GM23338 (cell line): ENCODE measurements around the gene ENOX2. TPM values are rescaled to one million over a fixed set of nuclear protein-coding genes. Genes with fewer than 3 reads are reported as not detected.

Source experiments
- ATAC-seq: fragments of 200-7000 bp; cut with Tn5 transposase; 3 replicates; pipeline ENCODE4 v1.9.1; 2020
- DNase-seq: peaks from one replicate; pipeline ENCODE4 v3.0.0-alpha.2; 2015; ENCODE audit warnings: low spot score
- H2AFZ ChIP-seq: fragments of 200-600 bp; sonication (generic); 2 replicates; pipeline ENCODE4 v1.8.0; 2016; ENCODE audit warnings: antibody characterized with exemption, mild to moderate bottlenecking, moderate library complexity
- H3F3A ChIP-seq: fragments of 200-600 bp; sonication (generic); replicated peaks from 2 replicates; pipeline ENCODE4 v1.8.0; 2017; ENCODE audit warnings: antibody characterized with exemption, mixed run types, low read depth
- H3K27ac ChIP-seq: fragments of 200-600 bp; sonication (generic); 2 replicates; pipeline ENCODE4 v1.6.1; 2016; ENCODE audit warnings: low read depth
- H3K27me3 ChIP-seq: fragments of 200-600 bp; sonication (generic); 2 replicates; pipeline ENCODE4 v1.8.0; 2016; ENCODE audit warnings: mild to moderate bottlenecking, mixed run types, moderate library complexity; ENCODE audit not compliant: insufficient read depth
- H3K36me3 ChIP-seq: fragments of 200-600 bp; sonication (generic); 2 replicates; pipeline ENCODE4 v1.8.0; 2016; ENCODE audit warnings: mild to moderate bottlenecking; ENCODE audit not compliant: insufficient read depth
- H3K4me1 ChIP-seq: fragments of 200-600 bp; sonication (generic); 2 replicates; pipeline ENCODE4 v1.8.0; 2016; ENCODE audit warnings: mild to moderate bottlenecking, moderate library complexity; ENCODE audit not compliant: insufficient read depth
- H3K4me2 ChIP-seq: fragments of 200-600 bp; sonication (generic); 2 replicates; pipeline ENCODE4 v1.7.1; 2017; ENCODE audit warnings: mixed run types
- H3K4me3 ChIP-seq: fragments of 200-600 bp; sonication (generic); 2 replicates; pipeline ENCODE4 v1.6.1; 2016; ENCODE audit warnings: mixed run types
- H3K79me2 ChIP-seq: fragments of 200-600 bp; sonication (generic); replicated peaks from 2 replicates; pipeline ENCODE4 v1.8.0; 2017; ENCODE audit warnings: mild to moderate bottlenecking; ENCODE audit not compliant: insufficient read depth
- H3K9me2 ChIP-seq: fragments of 200-600 bp; sonication (generic); 2 replicates; pipeline ENCODE4 v1.8.0; 2017; ENCODE audit not compliant: insufficient read depth
- H4K20me1 ChIP-seq: fragments of 200-600 bp; sonication (generic); replicated peaks from 2 replicates; pipeline ENCODE4 v1.8.0; 2017; ENCODE audit warnings: mild to moderate bottlenecking; ENCODE audit not compliant: insufficient read depth
- H3K27ac Mint-ChIP-seq: 2 replicates; pipeline ENCODE4 v1.8.0; 2020; ENCODE audit warnings: inconsistent platforms, mild to moderate bottlenecking, moderate library complexity, mixed read lengths
- H3K27me3 Mint-ChIP-seq: 3 replicates; pipeline ENCODE4 v1.8.0; 2022; ENCODE audit warnings: low read depth, mild to moderate bottlenecking, moderate library complexity, mixed read lengths, inconsistent platforms; ENCODE audit not compliant: insufficient read depth, poor library complexity
- H3K36me3 Mint-ChIP-seq: 3 replicates; pipeline ENCODE4 v1.8.0; 2021; ENCODE audit warnings: low read depth, mild to moderate bottlenecking, inconsistent platforms, moderate library complexity, mixed read lengths
- H3K4me1 Mint-ChIP-seq: 3 replicates; pipeline ENCODE4 v1.8.0; 2020; ENCODE audit warnings: mild to moderate bottlenecking, inconsistent platforms, mixed read lengths
- H3K4me3 Mint-ChIP-seq: 3 replicates; pipeline ENCODE4 v1.8.0; 2021; ENCODE audit warnings: moderate library complexity, mild to moderate bottlenecking, inconsistent platforms, mixed read lengths
- H3K9me3 Mint-ChIP-seq: 3 replicates; pipeline ENCODE4 v1.8.0; 2020; ENCODE audit warnings: moderate library complexity, mild to moderate bottlenecking, inconsistent platforms, mixed read lengths
- CREB1 ChIP-seq: fragments of 250-450 bp; sonication (Bioruptor Pico); IDR thresholded peaks from 2 replicates; pipeline ENCODE4 v1.5.0; 2020; ENCODE audit warnings: low read depth, mild to moderate bottlenecking, moderate library complexity
- ETS1 ChIP-seq: IDR thresholded peaks from 2 replicates; pipeline ENCODE4 v1.6.1; 2016; ENCODE audit warnings: antibody characterized with exemption
- EZH2 ChIP-seq: fragments of 200-600 bp; sonication (generic); IDR thresholded peaks from one replicate; pipeline ENCODE4 v1.8.0; 2017; ENCODE audit warnings: antibody characterized with exemption, mild to moderate bottlenecking, low read depth; ENCODE audit not compliant: unreplicated experiment
- EZH2phosphoT487 ChIP-seq: fragments of 200-600 bp; sonication (generic); IDR thresholded peaks from one replicate; pipeline ENCODE4 v1.8.1; 2018; ENCODE audit warnings: antibody characterized with exemption; ENCODE audit not compliant: unreplicated experiment
- JUNB ChIP-seq: IDR thresholded peaks from one replicate; pipeline ENCODE4 v1.6.1; 2016; ENCODE audit warnings: antibody characterized with exemption; ENCODE audit not compliant: unreplicated experiment
- NANOG ChIP-seq: IDR thresholded peaks from 2 replicates; pipeline ENCODE4 v1.6.1; 2016; ENCODE audit warnings: antibody characterized with exemption, borderline replicate concordance
- POLR2AphosphoS5 ChIP-seq: IDR thresholded peaks from 2 replicates; pipeline ENCODE4 v1.6.1; 2016; ENCODE audit warnings: antibody characterized with exemption, low read depth
- STAT1 ChIP-seq: IDR thresholded peaks from one replicate; pipeline ENCODE4 v1.6.1; 2016; ENCODE audit warnings: antibody characterized with exemption; ENCODE audit not compliant: unreplicated experiment
- ZNF114 ChIP-seq: fragments of 250-450 bp; sonication (Bioruptor Pico); IDR thresholded peaks from 2 replicates; pipeline ENCODE4 v1.5.0; 2020; ENCODE audit warnings: mild to moderate bottlenecking, moderate library complexity
- ZNF331 ChIP-seq: fragments of 250-450 bp; sonication (Bioruptor Pico); IDR thresholded peaks from 2 replicates; pipeline ENCODE4 v1.5.0; 2020; ENCODE audit warnings: low read depth, mild to moderate bottlenecking, moderate library complexity
- polyA plus RNA-seq: library from polyadenylated mRNA; unstranded; fragments of >200 nt; fragmentation: Nextera tagmentation; extraction: Ambion mirVana; gene quantifications from 2 replicates; pipeline ENCODE4 v1.2.1, GENCODE V29; 2016
- total RNA-seq: library from RNA; depleted of rRNA; stranded (reverse); fragments of >200 nt; shearing (Covaris generic); gene quantifications from 2 replicates; pipeline ENCODE4 v1.2.3, GENCODE V29; 2014
- TF ChIP-seq, protein P1 (sequence below), 2 experiments: fragments of 200-600 bp in 1 of 2; sonication (generic) in 1 of 2; conservative IDR thresholded peaks; 2 replicates each; pipeline versions ENCODE4 v1.5.1 to v1.6.1; 2016 to 2017; ENCODE audit warnings: antibody characterized with exemption in 2 of 2, low read depth in 2 of 2, mild to moderate bottlenecking in 2 of 2, moderate library complexity in 1 of 2
- TF ChIP-seq, protein P2 (sequence below): IDR thresholded peaks from one replicate; pipeline ENCODE4 v1.6.1; 2018; ENCODE audit warnings: antibody characterized with exemption; ENCODE audit not compliant: unreplicated experiment
- TF ChIP-seq, protein P3 (sequence below): fragments of 250-450 bp; sonication (Bioruptor Pico); IDR thresholded peaks from 2 replicates; pipeline ENCODE4 v1.5.0; 2020; ENCODE audit warnings: mild to moderate bottlenecking, moderate library complexity

Gene ENOX2
- total and polyA plus RNA-seq, 2 experiments from 2014 or later, result 9.6 to 11.2 TPM

GRCh38 chrX:130831347-130831722 is 71.7 kb downstream of the ENOX2 start:
- TF ChIP-seq ETS1 (no peak), ZNF114 (CRISPR knock-in tag) (no peak), POLR2AphosphoS5 (no peak), STAT1 (no peak), EZH2 (no peak), NANOG (no peak), EZH2phosphoT487 (no peak), CREB1 (CRISPR knock-in tag) (no peak), ZNF331 (CRISPR knock-in tag) (no peak), JUNB (no peak)
- TF ChIP-seq, protein P1, sequence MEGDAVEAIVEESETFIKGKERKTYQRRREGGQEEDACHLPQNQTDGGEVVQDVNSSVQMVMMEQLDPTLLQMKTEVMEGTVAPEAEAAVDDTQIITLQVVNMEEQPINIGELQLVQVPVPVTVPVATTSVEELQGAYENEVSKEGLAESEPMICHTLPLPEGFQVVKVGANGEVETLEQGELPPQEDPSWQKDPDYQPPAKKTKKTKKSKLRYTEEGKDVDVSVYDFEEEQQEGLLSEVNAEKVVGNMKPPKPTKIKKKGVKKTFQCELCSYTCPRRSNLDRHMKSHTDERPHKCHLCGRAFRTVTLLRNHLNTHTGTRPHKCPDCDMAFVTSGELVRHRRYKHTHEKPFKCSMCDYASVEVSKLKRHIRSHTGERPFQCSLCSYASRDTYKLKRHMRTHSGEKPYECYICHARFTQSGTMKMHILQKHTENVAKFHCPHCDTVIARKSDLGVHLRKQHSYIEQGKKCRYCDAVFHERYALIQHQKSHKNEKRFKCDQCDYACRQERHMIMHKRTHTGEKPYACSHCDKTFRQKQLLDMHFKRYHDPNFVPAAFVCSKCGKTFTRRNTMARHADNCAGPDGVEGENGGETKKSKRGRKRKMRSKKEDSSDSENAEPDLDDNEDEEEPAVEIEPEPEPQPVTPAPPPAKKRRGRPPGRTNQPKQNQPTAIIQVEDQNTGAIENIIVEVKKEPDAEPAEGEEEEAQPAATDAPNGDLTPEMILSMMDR (conservative IDR thresholded peaks at IDR 0.05; ENCODE audit: low read depth in 2 of 2), result no peak
- TF ChIP-seq, protein P2, sequence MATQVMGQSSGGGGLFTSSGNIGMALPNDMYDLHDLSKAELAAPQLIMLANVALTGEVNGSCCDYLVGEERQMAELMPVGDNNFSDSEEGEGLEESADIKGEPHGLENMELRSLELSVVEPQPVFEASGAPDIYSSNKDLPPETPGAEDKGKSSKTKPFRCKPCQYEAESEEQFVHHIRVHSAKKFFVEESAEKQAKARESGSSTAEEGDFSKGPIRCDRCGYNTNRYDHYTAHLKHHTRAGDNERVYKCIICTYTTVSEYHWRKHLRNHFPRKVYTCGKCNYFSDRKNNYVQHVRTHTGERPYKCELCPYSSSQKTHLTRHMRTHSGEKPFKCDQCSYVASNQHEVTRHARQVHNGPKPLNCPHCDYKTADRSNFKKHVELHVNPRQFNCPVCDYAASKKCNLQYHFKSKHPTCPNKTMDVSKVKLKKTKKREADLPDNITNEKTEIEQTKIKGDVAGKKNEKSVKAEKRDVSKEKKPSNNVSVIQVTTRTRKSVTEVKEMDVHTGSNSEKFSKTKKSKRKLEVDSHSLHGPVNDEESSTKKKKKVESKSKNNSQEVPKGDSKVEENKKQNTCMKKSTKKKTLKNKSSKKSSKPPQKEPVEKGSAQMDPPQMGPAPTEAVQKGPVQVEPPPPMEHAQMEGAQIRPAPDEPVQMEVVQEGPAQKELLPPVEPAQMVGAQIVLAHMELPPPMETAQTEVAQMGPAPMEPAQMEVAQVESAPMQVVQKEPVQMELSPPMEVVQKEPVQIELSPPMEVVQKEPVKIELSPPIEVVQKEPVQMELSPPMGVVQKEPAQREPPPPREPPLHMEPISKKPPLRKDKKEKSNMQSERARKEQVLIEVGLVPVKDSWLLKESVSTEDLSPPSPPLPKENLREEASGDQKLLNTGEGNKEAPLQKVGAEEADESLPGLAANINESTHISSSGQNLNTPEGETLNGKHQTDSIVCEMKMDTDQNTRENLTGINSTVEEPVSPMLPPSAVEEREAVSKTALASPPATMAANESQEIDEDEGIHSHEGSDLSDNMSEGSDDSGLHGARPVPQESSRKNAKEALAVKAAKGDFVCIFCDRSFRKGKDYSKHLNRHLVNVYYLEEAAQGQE, result no peak
- TF ChIP-seq, protein P3, sequence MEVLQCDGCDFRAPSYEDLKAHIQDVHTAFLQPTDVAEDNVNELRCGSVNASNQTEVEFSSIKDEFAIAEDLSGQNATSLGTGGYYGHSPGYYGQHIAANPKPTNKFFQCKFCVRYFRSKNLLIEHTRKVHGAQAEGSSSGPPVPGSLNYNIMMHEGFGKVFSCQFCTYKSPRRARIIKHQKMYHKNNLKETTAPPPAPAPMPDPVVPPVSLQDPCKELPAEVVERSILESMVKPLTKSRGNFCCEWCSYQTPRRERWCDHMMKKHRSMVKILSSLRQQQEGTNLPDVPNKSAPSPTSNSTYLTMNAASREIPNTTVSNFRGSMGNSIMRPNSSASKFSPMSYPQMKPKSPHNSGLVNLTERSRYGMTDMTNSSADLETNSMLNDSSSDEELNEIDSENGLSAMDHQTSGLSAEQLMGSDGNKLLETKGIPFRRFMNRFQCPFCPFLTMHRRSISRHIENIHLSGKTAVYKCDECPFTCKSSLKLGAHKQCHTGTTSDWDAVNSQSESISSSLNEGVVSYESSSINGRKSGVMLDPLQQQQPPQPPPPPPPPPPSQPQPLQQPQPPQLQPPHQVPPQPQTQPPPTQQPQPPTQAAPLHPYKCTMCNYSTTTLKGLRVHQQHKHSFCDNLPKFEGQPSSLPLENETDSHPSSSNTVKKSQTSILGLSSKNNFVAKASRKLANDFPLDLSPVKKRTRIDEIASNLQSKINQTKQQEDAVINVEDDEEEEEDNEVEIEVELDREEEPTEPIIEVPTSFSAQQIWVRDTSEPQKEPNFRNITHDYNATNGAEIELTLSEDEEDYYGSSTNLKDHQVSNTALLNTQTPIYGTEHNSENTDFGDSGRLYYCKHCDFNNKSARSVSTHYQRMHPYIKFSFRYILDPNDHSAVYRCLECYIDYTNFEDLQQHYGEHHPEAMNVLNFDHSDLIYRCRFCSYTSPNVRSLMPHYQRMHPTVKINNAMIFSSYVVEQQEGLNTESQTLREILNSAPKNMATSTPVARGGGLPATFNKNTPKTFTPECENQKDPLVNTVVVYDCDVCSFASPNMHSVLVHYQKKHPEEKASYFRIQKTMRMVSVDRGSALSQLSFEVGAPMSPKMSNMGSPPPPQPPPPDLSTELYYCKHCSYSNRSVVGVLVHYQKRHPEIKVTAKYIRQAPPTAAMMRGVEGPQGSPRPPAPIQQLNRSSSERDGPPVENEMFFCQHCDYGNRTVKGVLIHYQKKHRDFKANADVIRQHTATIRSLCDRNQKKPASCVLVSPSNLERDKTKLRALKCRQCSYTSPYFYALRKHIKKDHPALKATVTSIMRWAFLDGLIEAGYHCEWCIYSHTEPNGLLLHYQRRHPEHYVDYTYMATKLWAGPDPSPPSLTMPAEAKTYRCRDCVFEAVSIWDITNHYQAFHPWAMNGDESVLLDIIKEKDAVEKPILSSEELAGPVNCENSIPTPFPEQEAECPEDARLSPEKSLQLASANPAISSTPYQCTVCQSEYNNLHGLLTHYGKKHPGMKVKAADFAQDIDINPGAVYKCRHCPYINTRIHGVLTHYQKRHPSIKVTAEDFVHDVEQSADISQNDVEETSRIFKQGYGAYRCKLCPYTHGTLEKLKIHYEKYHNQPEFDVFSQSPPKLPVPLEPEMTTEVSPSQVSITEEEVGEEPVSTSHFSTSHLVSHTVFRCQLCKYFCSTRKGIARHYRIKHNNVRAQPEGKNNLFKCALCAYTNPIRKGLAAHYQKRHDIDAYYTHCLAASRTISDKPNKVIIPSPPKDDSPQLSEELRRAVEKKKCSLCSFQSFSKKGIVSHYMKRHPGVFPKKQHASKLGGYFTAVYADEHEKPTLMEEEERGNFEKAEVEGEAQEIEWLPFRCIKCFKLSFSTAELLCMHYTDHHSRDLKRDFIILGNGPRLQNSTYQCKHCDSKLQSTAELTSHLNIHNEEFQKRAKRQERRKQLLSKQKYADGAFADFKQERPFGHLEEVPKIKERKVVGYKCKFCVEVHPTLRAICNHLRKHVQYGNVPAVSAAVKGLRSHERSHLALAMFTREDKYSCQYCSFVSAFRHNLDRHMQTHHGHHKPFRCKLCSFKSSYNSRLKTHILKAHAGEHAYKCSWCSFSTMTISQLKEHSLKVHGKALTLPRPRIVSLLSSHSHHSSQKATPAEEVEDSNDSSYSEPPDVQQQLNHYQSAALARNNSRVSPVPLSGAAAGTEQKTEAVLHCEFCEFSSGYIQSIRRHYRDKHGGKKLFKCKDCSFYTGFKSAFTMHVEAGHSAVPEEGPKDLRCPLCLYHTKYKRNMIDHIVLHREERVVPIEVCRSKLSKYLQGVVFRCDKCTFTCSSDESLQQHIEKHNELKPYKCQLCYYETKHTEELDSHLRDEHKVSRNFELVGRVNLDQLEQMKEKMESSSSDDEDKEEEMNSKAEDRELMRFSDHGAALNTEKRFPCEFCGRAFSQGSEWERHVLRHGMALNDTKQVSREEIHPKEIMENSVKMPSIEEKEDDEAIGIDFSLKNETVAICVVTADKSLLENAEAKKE (CRISPR knock-in tag), result no peak
- no peak overlapping the region for H3K27ac ChIP-seq
- H3F3A ChIP-seq, result no peaks in the 10 kb centered on the region
- H3K36me3 ChIP-seq, result no peaks in the 10 kb centered on the region
- no peak for ATAC-seq
- H3K9me2 ChIP-seq, result no peaks in the 10 kb centered on the region
- H4K20me1 ChIP-seq, result no peaks in the 10 kb centered on the region
- H2AFZ ChIP-seq, result no peak overlapping the region
- no peak overlapping the region for H3K4me3 Mint-ChIP-seq
- peaks cover 39% of the 10 kb centered on the region for H3K4me1 Mint-ChIP-seq
- no peak overlapping the region for H3K4me2 ChIP-seq
- H3K79me2 ChIP-seq, result no peaks in the 10 kb centered on the region
- no peaks in the 10 kb centered on the region for H3K9me3 Mint-ChIP-seq
- H3K27ac Mint-ChIP-seq, result no peak overlapping the region
- peaks cover 19% of the 10 kb centered on the region for H3K4me1 ChIP-seq
- no peaks in the 10 kb centered on the region for H3K27me3 ChIP-seq
- peaks cover 1% of the 10 kb centered on the region for H3K27me3 Mint-ChIP-seq
- H3K36me3 Mint-ChIP-seq, result no peaks in the 10 kb centered on the region
- DNase-seq, result no peak
- no peak overlapping the region for H3K4me3 ChIP-seq
